Measurements from ENCODE around the gene MAN1A1. TPM values are rescaled to one million over a fixed set of nuclear protein-coding genes. Genes with fewer than 3 reads are reported as not detected.

Gene MAN1A1
- total and polyA plus RNA-seq, 2 of the 8 experiments (the other 6 are each of a cell fraction or from before 2014, with no cell fraction given) = 1.8 to 5.4 TPM

- no peak overlapping the region for H3K56ac ChIP-seq (replicated peaks; ENCODE audit: insufficient read length, low read depth, low read length)
- 92% methylated on average over 4 of the region's 4 CpGs; no CpG with 5 or more reads in 1 of the 2 experiments for WGBS, 2 experiments (ENCODE audit: extremely low coverage in 1 of 2, insufficient coverage in 1 of 2, insufficient read length in 1 of 2, insufficient replicate concordance in 2 of 2, low coverage in 1 of 2, low lambda C conversion rate in 2 of 2, missing lambda C conversion rate in 1 of 2)
- no peak overlapping the region for H4K91ac ChIP-seq (replicated peaks; ENCODE audit: insufficient read length, low read length)
- DNase-seq (ENCODE audit: low read depth in 1 of 2, low spot score in 2 of 2) (no peak), FAIRE-seq (no peak)
- ChIA-PET POLR2A (ENCODE audit: partially characterized antibody) (no interaction called here), CTCF (ENCODE audit: partially characterized antibody) (interaction anchor here (0.8 to 1.1 kb wide), 3 partner anchors 14 to 40 kb away, joined by 3 read pairs; no protein-coding TSS in a partner anchor)
- no peak overlapping the region for H3K4me3 ChIP-seq (ENCODE audit: extremely low read depth in 1 of 4, insufficient read depth in 2 of 4, low read depth in 3 of 4, low read length in 4 of 4)
- H4K5ac ChIP-seq (ENCODE audit: insufficient read length, low read depth, low read length) = no peak overlapping the region
- no peaks in the 10 kb centered on the region for H3K36me3 ChIP-seq (ENCODE audit: control insufficient read depth in 2 of 4, insufficient read depth in 4 of 4, low read length in 3 of 4)
- no peaks in the 10 kb centered on the region for H4K20me1 ChIP-seq (replicated peaks in 1 of 2; ENCODE audit: control insufficient read depth in 1 of 2, insufficient read depth in 2 of 2, low read length in 2 of 2)
- H2BK15ac ChIP-seq (ENCODE audit: low read length) = no peak overlapping the region
- peak overlapping the region; percentile 66 for H3K4ac ChIP-seq (replicated peaks; ENCODE audit: insufficient read length, low read depth, low read length)
- no peaks in the 10 kb centered on the region for H3K79me2 ChIP-seq (ENCODE audit: control insufficient read depth in 1 of 2, insufficient read depth in 2 of 2, low read length in 2 of 2)
- H3K27ac ChIP-seq (ENCODE audit: low read depth, low read length) = no peak overlapping the region
- no peak overlapping the region for H3K9ac ChIP-seq (replicated peaks in 1 of 4; ENCODE audit: extremely low read depth in 1 of 4, low read depth in 3 of 4, low read length in 3 of 4)
- no peaks in the 10 kb centered on the region for H3K23me2 ChIP-seq (ENCODE audit: low read depth, low read length)
- H3K4me1 ChIP-seq (replicated peaks in 1 of 4; ENCODE audit: control insufficient read depth in 3 of 4, insufficient read depth in 4 of 4, low read length in 3 of 4) = no peaks in the 10 kb centered on the region
- no peaks in the 10 kb centered on the region for H3K9me3 ChIP-seq (ENCODE audit: insufficient read depth in 2 of 2, low read depth in 1 of 2, low read length in 1 of 2)
- H3K79me1 ChIP-seq (ENCODE audit: low read depth, low read length) = no peaks in the 10 kb centered on the region
- H2AK5ac ChIP-seq (ENCODE audit: low read depth, low read length) = no peak overlapping the region
- no peak overlapping the region for H2BK12ac ChIP-seq (ENCODE audit: low read depth, low read length)
- H3K4me2 ChIP-seq (ENCODE audit: insufficient read depth in 1 of 2, low read depth in 2 of 2, low read length in 2 of 2) = no peak overlapping the region
- no peaks in the 10 kb centered on the region for H3K27me3 ChIP-seq (replicated peaks in 1 of 4; ENCODE audit: control insufficient read depth in 3 of 4, extremely low read depth in 1 of 4, insufficient read depth in 3 of 4, low read length in 3 of 4)
- no peak overlapping the region for H3K23ac ChIP-seq (ENCODE audit: insufficient read length)
- no peak overlapping the region for H2BK20ac ChIP-seq (ENCODE audit: low read length)
- no peak overlapping the region for H3K14ac ChIP-seq (ENCODE audit: insufficient read length)
- H4K8ac ChIP-seq (ENCODE audit: extremely low read depth, insufficient read depth, low read length) = no peak overlapping the region
- H2BK120ac ChIP-seq (replicated peaks; ENCODE audit: low read depth, low read length) = no peak overlapping the region
- no peak overlapping the region for H2BK5ac ChIP-seq (ENCODE audit: low read depth, low read length)
- no peak for TF ChIP-seq ATF3 (IDR thresholded peaks at IDR 0.05; ENCODE audit: insufficient read depth, low read depth, low read length)
- no peak for TF ChIP-seq PHF8 (conservative IDR thresholded peaks at IDR 0.05; ENCODE audit: low read depth, low read length)
- TF ChIP-seq USF2 (IDR thresholded peaks at IDR 0.05; ENCODE audit: low read length) = no peak
- no peak for TF ChIP-seq TCF12 (IDR thresholded peaks at IDR 0.05; ENCODE audit: low read depth, low read length)
- no peak for TF ChIP-seq MAX (IDR thresholded peaks at IDR 0.05)
- TF ChIP-seq RXRA (IDR thresholded peaks at IDR 0.05; ENCODE audit: insufficient read depth, low read depth, low read length) = no peak
- no peak for TF ChIP-seq GTF2F1 (IDR thresholded peaks at IDR 0.05; ENCODE audit: borderline replicate concordance, low read depth, low read length)
- TF ChIP-seq HDAC2 (IDR thresholded peaks at IDR 0.05; ENCODE audit: borderline replicate concordance in 1 of 2, low read depth in 2 of 2, low read length in 2 of 2) = no peak
- TF ChIP-seq BRCA1 (IDR thresholded peaks at IDR 0.05; ENCODE audit: low read depth, low read length) = no peak
- no peak for TF ChIP-seq SIRT6 (IDR thresholded peaks at IDR 0.05; ENCODE audit: low read length)
- H3K18ac ChIP-seq (ENCODE audit: extremely low read depth, low read length) = no peak overlapping the region
- H2AFZ ChIP-seq (ENCODE audit: low read length) = no peak overlapping the region
Observed at GRCh38 chr6:119224095-119224701, 125.4 kb downstream of the MAN1A1 start.
